OCI-LY7 (cell line): ENCODE data around the gene KANSL3. TPM values are rescaled to one million over a fixed set of nuclear protein-coding genes. Genes with fewer than 3 reads are reported as not detected.

Experiments
- BruUV-seq: library from RNA; stranded (reverse); fragments of 400-500 nt; replicated peaks from 2 replicates; lab custom pipeline; 2021; lab: Mats Ljungman, UMichigan
- CTCF ChIA-PET: fragments of 300-600 bp; sonication (Branson Sonifier 250); formaldehyde crosslinking; loops from one replicate; lab custom pipeline; 2022; ENCODE audit warnings: antibody characterized with exemption; ENCODE audit not compliant: unreplicated experiment; lab: Charles Lee
- POLR2A ChIA-PET: fragments of 300-600 bp; sonication (Branson Sonifier 250); formaldehyde crosslinking; loops from one replicate; lab custom pipeline; 2022; ENCODE audit warnings: antibody characterized with exemption; lab: Charles Lee
- DNase-seq: peaks from one replicate; pipeline ENCODE4 v3.0.0-alpha.2; 2015; ENCODE audit warnings: low spot score
- H2AFZ ChIP-seq: fragments of 200-600 bp; sonication (generic), shearing (Covaris generic); 2 replicates; pipeline ENCODE4 v1.6.1; 2014; ENCODE audit warnings: mild to moderate bottlenecking, antibody characterized with exemption, low read length, moderate library complexity
- H3K27ac ChIP-seq: fragments of 200-600 bp; sonication (generic); 2 replicates; pipeline ENCODE4 v1.5.1; 2014; ENCODE audit warnings: mixed run types, low read depth, mild to moderate bottlenecking, moderate library complexity, low read length, inconsistent platforms; ENCODE audit not compliant: poor library complexity, severe bottlenecking
- H3K36me3 ChIP-seq: fragments of 200-600 bp; sonication (generic); 2 replicates; pipeline ENCODE4 v1.6.1; 2014; ENCODE audit warnings: mild to moderate bottlenecking, antibody characterized with exemption, low read length, moderate library complexity, mixed read lengths; ENCODE audit not compliant: insufficient read depth
- H3K4me1 ChIP-seq: fragments of 200-600 bp; sonication (generic); 2 replicates; pipeline ENCODE4 v1.5.1; 2014; ENCODE audit warnings: mild to moderate bottlenecking, low read length; ENCODE audit not compliant: insufficient read depth, poor library complexity, severe bottlenecking
- H3K4me2 ChIP-seq: fragments of 200-600 bp; sonication (generic); 2 replicates; pipeline ENCODE4 v1.6.1; 2014; ENCODE audit warnings: mild to moderate bottlenecking, low read length
- H3K4me3 ChIP-seq: fragments of 200-600 bp; sonication (generic); 2 replicates; pipeline ENCODE4 v1.5.1; 2014; ENCODE audit warnings: mild to moderate bottlenecking, low read depth, low read length; ENCODE audit not compliant: poor library complexity, severe bottlenecking
- H3K79me2 ChIP-seq: fragments of 200-600 bp; sonication (generic); 2 replicates; pipeline ENCODE4 v1.6.1; 2016; ENCODE audit warnings: low read depth, mild to moderate bottlenecking, low read length, moderate library complexity, mixed read lengths; ENCODE audit not compliant: insufficient read depth
- H3K9me2 ChIP-seq: fragments of 200-600 bp; sonication (generic); 2 replicates; pipeline ENCODE4 v1.6.1; 2016; ENCODE audit warnings: mild to moderate bottlenecking, low read length, mixed read lengths; ENCODE audit not compliant: insufficient read depth
- H3K9me3 ChIP-seq: fragments of 200-600 bp; sonication (generic); 2 replicates; pipeline ENCODE4 v1.6.1; 2014; ENCODE audit warnings: mild to moderate bottlenecking, mixed run types, low read length, mixed read lengths
- H4K20me1 ChIP-seq: fragments of 200-600 bp; sonication (generic); 2 replicates; pipeline ENCODE4 v1.6.1; 2014; ENCODE audit warnings: mild to moderate bottlenecking, antibody characterized with exemption, low read length, moderate library complexity, mixed read lengths; ENCODE audit not compliant: insufficient read depth
- CTCF ChIP-seq: fragments of 200-600 bp; sonication (generic); conservative IDR thresholded peaks from 2 replicates; pipeline ENCODE4 v1.5.1; 2014; ENCODE audit warnings: mild to moderate bottlenecking, antibody characterized with exemption, low read length, moderate library complexity, mixed read lengths
- EZH2phosphoT487 ChIP-seq: fragments of 200-600 bp; sonication (generic); IDR thresholded peaks from 2 replicates; pipeline ENCODE4 v1.6.1; 2018; ENCODE audit warnings: low read depth, borderline replicate concordance, mild to moderate bottlenecking, mixed run types, antibody characterized with exemption, low read length, moderate library complexity, mixed read lengths
- intact Hi-C: fragments of 100-400 bp; cut with micrococcal nuclease; formaldehyde crosslinking; loops from one replicate; pipeline ENCODE4 v1.10.0; 2022; ENCODE audit not compliant: unreplicated experiment
- total RNA-seq, 2 experiments: library from RNA; depleted of rRNA in 1 of 2; stranded (reverse); fragments of >200 nt in 1 of 2; shearing (Covaris generic) in 1 of 2; gene quantifications; 2 replicates each; pipeline ENCODE4 v1.2.3, GENCODE V29; 2014 to 2022

KANSL3 gene
- total RNA-seq, 2 experiments from 2014 or later: 46.4 to 51.6 TPM

- POLR2A ChIA-PET: no interaction called here
- H3K27ac ChIP-seq: no peak within 1 kb of the TSS
- no peaks in the 10 kb centered on the region for H3K9me3 ChIP-seq
- DNase-seq: no peak
- H3K79me2 ChIP-seq: peaks cover under 1% of the 10 kb centered on the region; the same call in 1 of the 2 replicates
- no peak for TF ChIP-seq EZH2phosphoT487
- TF ChIP-seq CTCF: no peak
- H3K9me2 ChIP-seq: no peaks in the 10 kb centered on the region
- no TSS peak for BruUV-seq
- no peaks in the 10 kb centered on the region for H4K20me1 ChIP-seq
- H3K4me2 ChIP-seq: no peak within 1 kb of the TSS
- CTCF ChIA-PET: no interaction called here
- no peak within 1 kb of the TSS for H3K4me3 ChIP-seq
- H3K4me1 ChIP-seq: peaks cover 6% of the 10 kb centered on the region
- H2AFZ ChIP-seq: no peak within 1 kb of the TSS
- H3K36me3 ChIP-seq: no peaks in the 10 kb centered on the region
- intact Hi-C loops: no loop called here
Measured at GRCh38 chr2:96642564-96643360, 4.7 kb upstream of the KANSL3 start, which contains the start of gene FER1L5. TSS of gene FER1L5 (plus strand) at chr2:96642764. CDS start at chr2:96642837, 73 bp downstream.

GRCh38 chr2:96637385-96638143, 548 bp downstream of the KANSL3 start:
- no peaks in the 10 kb centered on the region for H3K9me3 ChIP-seq
- no peaks in the 10 kb centered on the region for H3K9me2 ChIP-seq
- peak; percentile 66 for DNase-seq
- 0 out of 2 replicates have a peak, but pooled peaks cover 7% of the 10 kb centered on the region for H4K20me1 ChIP-seq
- CTCF ChIA-PET: no interaction called here
- peak overlapping the region; percentile 44 for H3K27ac ChIP-seq
- peaks cover 31% of the 10 kb centered on the region for H3K4me1 ChIP-seq
- peak overlapping the region; percentile 98 for H3K4me2 ChIP-seq
- H3K36me3 ChIP-seq: peaks cover 34% of the 10 kb centered on the region
- H3K4me3 ChIP-seq: peak overlapping the region; percentile 99
- peak overlapping the region; percentile 84; the same call in 1 of the 2 replicates for H2AFZ ChIP-seq
- intact Hi-C loops: loop anchor here (5.0 kb wide), 2 partner anchors 125 to 220 kb away; partner anchors contain the start of genes ANKRD39 and CNNM4
- H3K79me2 ChIP-seq: peaks cover 29% of the 10 kb centered on the region
- POLR2A ChIA-PET: interaction anchor here (0.7 to 2.6 kb wide), 4 partner anchors 18 to 125 kb away, joined by 3 to 6 read pairs (median 4); no protein-coding TSS in a partner anchor
- TF ChIP-seq EZH2phosphoT487: no peak
- TF ChIP-seq CTCF: no peak
- BruUV-seq: no TSS peak
